ENCODE data around the gene ZP1. TPM values are rescaled to one million over a fixed set of nuclear protein-coding genes. Genes with fewer than 3 reads are reported as not detected.

The ZP1 gene
- total RNA-seq, 2 experiments from 2014 or later: not detected

DNA sequence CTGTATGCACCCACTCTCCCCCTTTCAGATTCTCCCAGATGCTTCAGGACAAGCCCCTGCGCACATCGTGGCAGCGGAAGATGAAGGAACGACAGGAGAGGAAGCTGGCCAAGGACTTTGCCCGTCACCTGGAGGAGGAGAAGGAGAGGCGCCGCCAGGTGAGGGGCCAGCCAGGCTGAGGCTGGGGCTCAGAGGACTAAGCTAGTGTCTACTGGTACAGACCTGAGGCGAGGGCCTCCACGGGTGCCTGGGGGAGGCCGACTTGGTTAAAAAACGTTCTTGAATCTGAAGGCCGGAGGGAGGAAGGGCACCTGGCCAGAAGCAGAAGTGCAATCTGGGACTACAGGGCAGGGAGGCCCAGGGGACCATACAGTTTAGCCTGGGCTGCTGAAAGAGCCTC is 19.4 kb upstream of the ZP1 start:
- DNase-seq (ENCODE audit: low spot score): no peak
- peaks cover 16% of the 10 kb centered on the region for H4K20me1 ChIP-seq (ENCODE audit: insufficient read depth, low read length)
- CTCF ChIA-PET (ENCODE audit: unreplicated experiment): no interaction called here
- peaks cover 44% of the 10 kb centered on the region for H3K79me2 ChIP-seq (ENCODE audit: insufficient read depth, low read depth, low read length)
- POLR2A ChIA-PET: no interaction called here
- H3K9me2 ChIP-seq (ENCODE audit: insufficient read depth, low read length): no peaks in the 10 kb centered on the region
- H3K4me2 ChIP-seq (ENCODE audit: low read length): no peak overlapping the region
- H3K4me1 ChIP-seq (ENCODE audit: insufficient read depth, low read length, poor library complexity, severe bottlenecking): peaks cover 18% of the 10 kb centered on the region
- no peaks in the 10 kb centered on the region for H3K9me3 ChIP-seq (ENCODE audit: low read length)
- intact Hi-C loops (cut with micrococcal nuclease; ENCODE audit: unreplicated experiment): no loop called here
- no peak overlapping the region for H3K4me3 ChIP-seq (ENCODE audit: low read depth, low read length, poor library complexity, severe bottlenecking)
- peaks cover 80% of the 10 kb centered on the region for H3K36me3 ChIP-seq (ENCODE audit: insufficient read depth, low read length)
- H3K27ac ChIP-seq (ENCODE audit: low read depth, low read length, poor library complexity, severe bottlenecking): no peak overlapping the region
- BruUV-seq (replicated peaks): no TSS peak
- H2AFZ ChIP-seq (ENCODE audit: low read length): no peak overlapping the region
- TF ChIP-seq EZH2phosphoT487 (IDR thresholded peaks at IDR 0.05; ENCODE audit: borderline replicate concordance, low read depth, low read length): no peak
- TF ChIP-seq, protein P1, sequence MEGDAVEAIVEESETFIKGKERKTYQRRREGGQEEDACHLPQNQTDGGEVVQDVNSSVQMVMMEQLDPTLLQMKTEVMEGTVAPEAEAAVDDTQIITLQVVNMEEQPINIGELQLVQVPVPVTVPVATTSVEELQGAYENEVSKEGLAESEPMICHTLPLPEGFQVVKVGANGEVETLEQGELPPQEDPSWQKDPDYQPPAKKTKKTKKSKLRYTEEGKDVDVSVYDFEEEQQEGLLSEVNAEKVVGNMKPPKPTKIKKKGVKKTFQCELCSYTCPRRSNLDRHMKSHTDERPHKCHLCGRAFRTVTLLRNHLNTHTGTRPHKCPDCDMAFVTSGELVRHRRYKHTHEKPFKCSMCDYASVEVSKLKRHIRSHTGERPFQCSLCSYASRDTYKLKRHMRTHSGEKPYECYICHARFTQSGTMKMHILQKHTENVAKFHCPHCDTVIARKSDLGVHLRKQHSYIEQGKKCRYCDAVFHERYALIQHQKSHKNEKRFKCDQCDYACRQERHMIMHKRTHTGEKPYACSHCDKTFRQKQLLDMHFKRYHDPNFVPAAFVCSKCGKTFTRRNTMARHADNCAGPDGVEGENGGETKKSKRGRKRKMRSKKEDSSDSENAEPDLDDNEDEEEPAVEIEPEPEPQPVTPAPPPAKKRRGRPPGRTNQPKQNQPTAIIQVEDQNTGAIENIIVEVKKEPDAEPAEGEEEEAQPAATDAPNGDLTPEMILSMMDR (conservative IDR thresholded peaks at IDR 0.05; ENCODE audit: low read length): no peak

DNA sequence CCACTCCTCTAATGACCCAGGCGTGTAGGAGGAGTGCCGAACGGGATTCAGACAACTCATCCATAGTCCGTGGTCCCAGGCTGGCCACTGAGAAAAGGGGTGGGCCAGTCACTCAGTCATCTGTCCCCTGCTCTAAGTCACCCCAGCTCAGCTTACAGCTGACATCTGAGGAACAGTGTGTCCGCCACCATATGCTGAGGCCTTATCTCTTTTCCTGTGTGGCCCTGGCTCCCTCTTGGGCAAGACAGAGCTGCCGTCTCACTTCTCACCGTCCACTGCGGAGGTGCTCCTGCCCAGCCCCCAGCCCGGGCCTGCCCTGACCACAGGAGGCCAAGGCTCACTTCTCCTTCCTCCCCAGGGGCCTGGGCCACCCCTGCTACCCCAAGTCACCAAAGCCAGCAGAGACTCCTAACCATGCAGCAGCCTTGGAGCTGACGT is 18.6 kb upstream of the ZP1 start:
- H4K20me1 ChIP-seq (ENCODE audit: insufficient read depth, low read length): peaks cover 16% of the 10 kb centered on the region
- H3K79me2 ChIP-seq (ENCODE audit: insufficient read depth, low read depth, low read length): peaks cover 35% of the 10 kb centered on the region
- H3K4me1 ChIP-seq (ENCODE audit: insufficient read depth, low read length, poor library complexity, severe bottlenecking): peaks cover 18% of the 10 kb centered on the region
- no peaks in the 10 kb centered on the region for H3K9me2 ChIP-seq (ENCODE audit: insufficient read depth, low read length)
- no peak overlapping the region for H2AFZ ChIP-seq (ENCODE audit: low read length)
- no peak for DNase-seq (ENCODE audit: low spot score)
- ChIA-PET CTCF (ENCODE audit: unreplicated experiment) (no interaction called here), POLR2A (interaction anchor here (0.7 kb wide), 1 partner anchor 150 kb away, joined by 3 read pairs; no protein-coding TSS in a partner anchor)
- no peaks in the 10 kb centered on the region for H3K9me3 ChIP-seq (ENCODE audit: low read length)
- H3K27ac ChIP-seq (ENCODE audit: low read depth, low read length, poor library complexity, severe bottlenecking): no peak overlapping the region
- H3K4me2 ChIP-seq (ENCODE audit: low read length): no peak overlapping the region
- no peak overlapping the region for H3K4me3 ChIP-seq (ENCODE audit: low read depth, low read length, poor library complexity, severe bottlenecking)
- intact Hi-C loops (cut with micrococcal nuclease; ENCODE audit: unreplicated experiment): no loop called here
- no TSS peak for BruUV-seq (replicated peaks)
- TF ChIP-seq, protein P1 (conservative IDR thresholded peaks at IDR 0.05; ENCODE audit: low read length): no peak
- no peak for TF ChIP-seq EZH2phosphoT487 (IDR thresholded peaks at IDR 0.05; ENCODE audit: borderline replicate concordance, low read depth, low read length)
- H3K36me3 ChIP-seq (ENCODE audit: insufficient read depth, low read length): peaks cover 87% of the 10 kb centered on the region

DNA sequence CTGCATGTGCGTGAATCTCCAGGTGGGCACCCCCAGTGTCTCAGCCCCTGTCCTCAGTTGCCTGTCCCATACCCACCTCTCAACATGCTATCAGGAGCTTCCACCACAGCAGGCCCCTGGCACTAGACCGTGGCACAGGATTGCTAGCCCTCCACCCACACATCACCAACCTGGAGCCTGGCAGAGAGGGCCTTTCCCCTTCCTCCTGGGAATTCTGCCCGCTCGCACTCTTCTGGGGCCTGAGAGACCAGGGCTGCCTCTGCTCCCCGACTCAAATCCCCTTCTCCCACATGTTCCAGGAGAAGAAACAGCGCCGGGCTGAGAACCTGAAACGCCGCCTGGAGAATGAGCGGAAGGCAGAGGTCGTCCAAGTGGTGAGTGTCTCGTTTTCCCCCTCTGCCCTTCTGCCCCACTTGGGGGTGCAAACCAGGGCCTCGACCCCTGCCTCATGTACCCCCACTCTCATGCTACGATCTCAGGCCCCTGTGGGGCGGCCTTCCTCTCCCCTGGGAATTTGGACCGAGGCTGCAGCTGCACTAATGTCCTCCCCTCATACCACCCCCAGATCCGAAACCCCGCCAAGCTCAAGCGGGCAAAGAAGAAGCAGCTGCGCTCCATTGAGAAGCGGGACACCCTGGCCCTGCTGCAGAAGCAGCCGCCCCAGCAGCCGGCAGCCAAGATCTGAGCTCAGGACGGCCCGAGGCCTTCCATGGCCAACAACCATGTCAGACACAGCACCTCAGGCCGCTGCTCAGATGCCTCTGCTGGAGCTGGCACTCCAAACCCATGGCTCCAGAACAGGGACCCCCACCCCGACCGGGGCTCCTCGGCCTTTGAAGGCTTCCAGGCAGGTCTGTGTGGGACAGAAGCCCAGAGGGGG is 17.5 kb upstream of the ZP1 start:
- TF ChIP-seq, protein P1 (conservative IDR thresholded peaks at IDR 0.05; ENCODE audit: low read length): no peak
- H3K4me2 ChIP-seq (ENCODE audit: low read length): no peak overlapping the region
- H3K4me3 ChIP-seq (ENCODE audit: low read depth, low read length, poor library complexity, severe bottlenecking): no peak overlapping the region
- POLR2A ChIA-PET: interaction anchor here (0.6 to 0.7 kb wide), 2 partner anchors 10 to 149 kb away, joined by 3 to 4 read pairs; no protein-coding TSS in a partner anchor
- no TSS peak for BruUV-seq (replicated peaks)
- H3K4me1 ChIP-seq (ENCODE audit: insufficient read depth, low read length, poor library complexity, severe bottlenecking): peaks cover 8% of the 10 kb centered on the region
- peaks cover 4% of the 10 kb centered on the region for H4K20me1 ChIP-seq (ENCODE audit: insufficient read depth, low read length)
- H3K36me3 ChIP-seq (ENCODE audit: insufficient read depth, low read length): peaks cover 79% of the 10 kb centered on the region
- no peak overlapping the region for H2AFZ ChIP-seq (ENCODE audit: low read length)
- no peaks in the 10 kb centered on the region for H3K9me2 ChIP-seq (ENCODE audit: insufficient read depth, low read length)
- H3K79me2 ChIP-seq (ENCODE audit: insufficient read depth, low read depth, low read length): peaks cover 24% of the 10 kb centered on the region
- CTCF ChIA-PET (ENCODE audit: unreplicated experiment): no interaction called here
- DNase-seq (ENCODE audit: low spot score): no peak
- H3K9me3 ChIP-seq (ENCODE audit: low read length): no peaks in the 10 kb centered on the region
- intact Hi-C loops (cut with micrococcal nuclease; ENCODE audit: unreplicated experiment): no loop called here
- no peak overlapping the region for H3K27ac ChIP-seq (ENCODE audit: low read depth, low read length, poor library complexity, severe bottlenecking)

Measured in OCI-LY7 (cell line).